Left ventricle myocardium superior (tissue), 1 donor: ENCODE measurements around the gene TDRD3. TPM values are rescaled to one million over a fixed set of nuclear protein-coding genes. Genes with fewer than 3 reads are reported as not detected.

Source experiments
- ATAC-seq: fragments of 200-7000 bp; cut with Tn5 transposase; one replicate; pipeline ENCODE4 v1.9.1; 2020; ENCODE audit warnings: mild to moderate bottlenecking, moderate library complexity
- DNase-seq: peaks from one replicate; pipeline ENCODE4 v3.0.0-alpha.2; 2020
- intact Hi-C: fragments of 100-400 bp; cut with micrococcal nuclease; formaldehyde crosslinking; loops from one replicate; pipeline ENCODE4 v1.11.0; 2022
- total RNA-seq: library from RNA; stranded (reverse); fragmentation: NEBNext Ultra II Directional; extraction: Animal tissue kit (Norgen Biotek cat#: 25700); gene quantifications from one replicate; pipeline ENCODE4 v1.2.1, GENCODE V29; 2021
- donor health status: DM: no; HTN: yes; CAD: no; lungs with severe emphysema.

TDRD3 gene
- total RNA-seq, 1 donor from 2014 or later = 43.5 TPM

DNA sequence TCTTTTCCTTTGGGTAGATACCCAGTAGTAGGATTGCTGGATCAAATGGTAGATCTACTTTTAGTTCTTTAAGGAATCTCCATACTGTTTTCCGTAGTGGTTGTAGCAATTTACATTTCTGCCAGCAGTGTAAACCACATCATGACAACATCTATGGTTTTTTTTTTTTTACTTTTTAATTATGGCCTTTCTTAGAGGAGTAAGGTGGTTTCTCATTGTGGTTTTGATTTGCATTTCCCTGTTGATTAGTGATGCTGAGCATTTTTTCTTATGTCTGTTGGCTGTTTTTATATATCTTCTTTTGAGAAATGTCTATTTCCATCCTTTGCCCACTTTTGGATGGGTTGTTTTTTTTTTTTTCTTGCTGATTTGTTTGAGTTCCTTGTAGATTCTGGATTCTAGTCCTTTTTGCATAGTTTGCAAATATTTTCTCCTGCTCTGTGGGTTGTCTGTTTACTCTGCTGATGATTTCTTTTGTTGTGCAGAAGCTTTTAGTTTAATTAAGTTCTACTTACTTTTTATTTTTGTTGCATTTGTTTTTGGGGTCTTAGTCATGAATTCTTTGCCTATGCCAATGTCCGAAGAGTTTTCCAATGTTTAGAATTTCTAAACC is 38.8 kb downstream of the TDRD3 start:
- ATAC-seq = no peak
- no peak for DNase-seq
- intact Hi-C loops = no loop called here

DNA sequence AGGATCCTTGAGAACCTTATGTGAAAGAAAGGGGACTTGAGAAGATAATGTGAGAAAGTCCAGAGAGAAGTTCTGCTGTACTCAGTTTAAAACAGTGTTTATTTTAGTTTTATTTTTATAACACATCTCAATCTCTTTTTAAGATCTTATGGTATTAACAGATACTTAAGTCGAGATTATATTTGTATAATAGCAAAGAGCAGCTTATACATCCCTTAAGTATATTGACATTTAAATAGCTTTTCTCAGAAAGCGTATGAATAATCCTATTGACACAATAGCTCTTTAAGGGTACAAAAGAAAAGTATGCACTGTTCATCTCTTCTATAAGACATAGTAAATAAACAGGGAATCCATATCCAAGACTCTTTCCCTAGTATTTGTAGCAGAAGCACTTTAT is 42.2 kb downstream of the TDRD3 start:
- intact Hi-C loops = no loop called here
- no peak for DNase-seq
- ATAC-seq = no peak

DNA sequence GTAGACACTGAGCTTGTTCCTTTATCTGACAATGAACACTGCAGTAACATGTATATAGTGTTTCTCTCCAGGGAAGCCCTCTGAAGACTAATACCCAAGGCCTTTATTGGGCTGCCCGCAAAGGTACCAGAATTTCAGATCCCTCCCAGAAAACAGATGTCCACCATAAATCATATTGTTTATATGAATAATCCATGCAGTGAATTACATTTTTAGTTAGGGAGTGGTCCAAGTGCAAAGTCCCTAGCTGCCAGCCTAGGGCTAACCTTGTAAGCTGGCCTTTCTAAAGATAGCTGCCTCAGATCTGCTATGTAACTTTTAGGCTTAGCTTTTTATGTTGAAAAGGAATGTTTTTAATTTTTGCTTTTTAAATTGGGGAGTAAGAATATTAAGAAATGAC is 44.7 kb downstream of the TDRD3 start:
- intact Hi-C loops = loop anchor here (10.0 kb wide), 1 partner anchor 277 kb away; the partner anchor contains the start of gene DIAPH3
- no peak for ATAC-seq

DNA sequence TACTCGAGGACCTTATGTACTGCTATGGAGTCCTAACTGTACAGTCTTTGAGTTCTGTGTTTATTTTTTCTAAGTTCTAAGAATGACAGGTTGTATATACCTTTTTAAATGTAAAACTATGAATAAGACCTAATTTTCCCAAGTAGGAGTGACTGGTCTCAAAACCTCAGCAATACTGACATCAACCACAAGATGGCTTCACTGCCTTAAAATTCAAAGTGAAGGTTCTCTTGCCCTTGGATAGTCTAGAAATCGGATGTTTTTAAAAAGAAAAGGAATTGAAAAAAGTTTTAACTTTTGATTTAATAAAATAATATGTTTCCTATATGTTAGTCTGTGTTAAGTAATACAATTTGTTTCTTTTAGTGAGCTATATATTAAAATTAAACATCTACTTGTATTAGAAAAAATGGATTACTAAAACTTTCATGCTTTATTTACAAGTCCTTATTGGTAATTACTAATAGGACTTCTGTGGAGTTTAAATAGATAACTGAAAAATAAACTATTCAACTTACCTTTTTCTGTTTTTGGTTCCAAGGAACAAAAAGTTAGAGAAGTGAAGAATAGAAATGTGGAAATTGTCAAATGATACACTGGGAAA is 52.0 kb downstream of the TDRD3 start:
- DNase-seq = no peak
- peak; percentile 47 for ATAC-seq
- intact Hi-C loops = loop anchor here (10.0 kb wide), 1 partner anchor 284 kb away; the partner anchor contains the start of gene DIAPH3

More for the DNA sequence above, 44.7 kb downstream of the TDRD3 start:
- no peak for DNase-seq

DNA sequence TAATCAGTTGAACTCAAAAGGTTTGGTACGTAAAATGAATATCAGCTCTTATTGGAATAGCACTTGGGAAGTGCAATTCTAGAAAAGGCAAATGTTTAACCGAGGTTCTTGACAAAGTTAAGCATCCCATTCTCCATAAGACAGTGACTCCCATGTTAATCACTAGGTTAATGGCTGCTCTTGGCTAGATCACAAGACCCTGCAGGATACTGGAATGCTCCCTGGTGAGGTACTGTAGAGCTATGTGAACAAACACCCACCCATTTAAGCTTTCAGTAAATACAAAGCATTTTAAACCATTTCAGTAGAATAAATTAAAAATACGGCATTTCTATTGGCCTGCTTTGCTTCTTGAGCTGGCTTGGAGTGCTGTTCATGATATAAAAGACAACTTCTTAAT is 56.5 kb downstream of the TDRD3 start:
- DNase-seq = no peak
- no peak for ATAC-seq
- intact Hi-C loops = no loop called here

DNA sequence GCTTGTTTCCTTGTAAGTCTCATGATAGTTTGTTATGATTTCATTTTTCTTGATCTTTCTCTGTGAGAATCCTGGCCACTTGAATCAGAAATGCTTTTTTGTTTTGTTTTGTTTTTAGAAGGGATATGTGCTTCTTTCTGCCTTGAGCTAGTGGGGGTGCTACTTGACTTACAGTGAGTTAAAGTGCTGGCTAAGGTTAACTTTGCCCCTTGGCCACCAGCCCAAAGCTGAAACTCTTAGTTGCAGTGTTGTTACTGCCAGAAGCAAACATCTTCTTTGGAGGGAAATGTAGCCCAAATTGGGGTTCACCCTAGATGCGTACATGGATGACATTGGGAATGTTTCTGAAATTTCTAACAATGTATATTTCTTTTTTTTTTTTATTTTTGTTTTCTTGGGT is 57.4 kb downstream of the TDRD3 start:
- no peak for DNase-seq
- ATAC-seq = no peak
- intact Hi-C loops = no loop called here

DNA sequence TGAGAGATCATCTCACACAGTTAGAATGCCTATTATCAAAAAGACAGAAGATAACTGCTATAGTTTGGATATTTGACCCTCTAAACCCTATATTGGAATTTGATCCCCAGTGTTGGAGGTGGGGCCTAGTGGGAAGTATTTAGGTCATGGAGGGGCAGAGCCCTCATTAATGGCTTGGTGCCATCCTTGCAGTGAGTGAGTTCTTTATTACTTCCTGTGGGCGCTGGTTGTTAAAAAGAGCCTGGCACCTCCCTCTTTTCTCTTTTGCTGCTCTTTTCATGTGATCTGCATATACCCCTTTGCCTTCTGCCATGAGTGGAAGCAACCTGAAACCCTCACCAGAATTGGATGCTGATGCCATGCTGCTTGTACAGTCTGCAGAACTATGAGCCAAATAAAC is 66.8 kb downstream of the TDRD3 start:
- no peak for ATAC-seq
- no peak for DNase-seq
- intact Hi-C loops = no loop called here

DNA sequence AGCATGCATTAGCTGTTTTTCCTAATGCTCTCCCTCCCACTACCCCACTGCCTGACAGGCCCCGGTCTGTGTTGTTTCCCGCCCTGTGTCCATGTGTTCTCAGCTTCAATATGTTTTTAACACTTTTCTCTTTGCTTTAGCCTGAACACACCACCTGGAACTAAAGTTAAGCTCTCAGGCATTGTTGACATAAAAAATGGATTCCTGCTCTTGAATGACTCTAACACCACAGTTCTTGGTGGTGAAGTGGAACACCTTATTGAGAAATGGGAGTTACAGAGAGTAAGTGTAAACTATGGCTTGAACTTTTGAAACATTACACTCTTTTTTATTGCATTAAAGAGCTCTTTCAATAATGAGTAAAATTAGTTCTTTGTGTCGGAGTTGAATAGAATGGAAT is 70.1 kb downstream of the TDRD3 start:
- ATAC-seq = no peak
- no peak for DNase-seq
- intact Hi-C loops = no loop called here

DNA sequence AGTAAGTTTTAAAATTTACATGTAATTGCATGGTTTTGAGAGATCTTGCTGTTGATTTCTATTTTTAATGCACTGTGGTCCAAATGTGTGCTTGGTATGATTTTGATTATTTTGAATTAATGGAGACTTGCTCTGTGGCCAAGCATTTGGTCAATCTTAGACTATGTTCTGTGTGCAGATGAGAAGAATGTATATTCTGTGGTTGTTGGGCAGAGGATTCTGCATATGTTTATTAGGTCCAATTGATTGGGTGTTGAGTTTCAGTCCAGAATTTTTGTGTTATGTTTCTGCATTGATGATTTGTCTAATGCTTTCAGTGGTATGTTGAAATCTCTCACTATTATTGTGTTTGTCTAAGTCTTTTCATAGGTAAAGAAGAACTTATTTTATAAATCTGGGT is 82.3 kb downstream of the TDRD3 start:
- DNase-seq (no peak), ATAC-seq (no peak)
- intact Hi-C loops = no loop called here

DNA sequence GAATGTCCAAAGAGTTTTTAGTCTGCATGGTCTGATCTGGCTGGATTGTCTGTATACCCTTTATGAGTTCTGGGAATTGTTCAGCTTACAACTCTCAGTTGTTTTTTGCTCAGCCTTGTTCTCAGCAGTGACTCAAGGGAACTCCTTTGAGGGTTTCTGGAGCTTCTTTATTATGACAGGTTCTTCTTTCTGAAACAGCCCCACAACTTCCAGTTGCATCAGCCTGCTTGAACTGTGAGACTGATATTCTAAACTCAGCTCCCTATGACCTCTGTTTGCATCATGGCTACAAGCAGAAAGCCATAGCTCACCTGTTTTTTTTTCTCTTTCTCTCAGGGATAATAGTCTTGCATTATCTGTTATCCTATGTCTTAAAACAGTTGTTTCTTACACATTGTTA is 85.0 kb downstream of the TDRD3 start:
- intact Hi-C loops = no loop called here
- ATAC-seq (no peak), DNase-seq (no peak)

DNA sequence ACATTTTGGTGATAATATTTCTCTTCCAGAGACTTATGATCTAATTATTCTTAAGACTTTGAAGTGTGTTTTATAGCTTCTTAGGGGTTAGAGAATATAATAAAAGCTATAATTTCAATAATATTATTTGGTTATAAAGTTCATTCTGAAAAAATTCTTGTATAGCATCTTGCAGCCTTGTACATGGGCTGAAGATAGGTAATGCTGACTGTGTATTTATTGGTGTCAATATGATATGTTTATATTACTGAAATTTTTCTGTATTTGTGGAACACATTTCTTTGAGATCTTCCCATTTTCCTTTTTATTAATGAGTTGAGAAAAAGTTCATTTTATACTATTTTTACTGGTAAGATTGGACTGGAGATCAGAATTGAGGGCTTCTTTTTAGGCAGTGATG is 87.8 kb downstream of the TDRD3 start:
- intact Hi-C loops = no loop called here
- ATAC-seq (no peak), DNase-seq (no peak)

DNA sequence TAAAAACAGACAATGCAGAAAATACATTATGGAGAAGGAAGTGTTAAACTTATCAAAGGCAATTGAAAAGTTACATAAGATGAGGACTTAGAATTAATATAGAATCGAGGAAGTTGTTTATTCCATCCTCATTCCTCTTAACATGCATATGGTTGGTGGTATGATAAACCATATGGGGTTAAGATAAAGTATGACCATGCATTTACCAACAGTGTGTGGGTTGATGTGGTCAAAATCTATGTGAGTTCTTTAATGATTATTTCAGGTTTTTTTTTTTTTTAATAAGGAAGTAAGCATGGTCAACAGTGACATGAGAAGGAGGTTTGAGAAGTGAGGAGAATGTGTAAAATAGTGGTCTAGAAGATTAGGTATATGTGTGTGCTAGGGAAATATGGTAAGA is 94.5 kb downstream of the TDRD3 start:
- ATAC-seq (no peak), DNase-seq (no peak)
- intact Hi-C loops = no loop called here

DNA sequence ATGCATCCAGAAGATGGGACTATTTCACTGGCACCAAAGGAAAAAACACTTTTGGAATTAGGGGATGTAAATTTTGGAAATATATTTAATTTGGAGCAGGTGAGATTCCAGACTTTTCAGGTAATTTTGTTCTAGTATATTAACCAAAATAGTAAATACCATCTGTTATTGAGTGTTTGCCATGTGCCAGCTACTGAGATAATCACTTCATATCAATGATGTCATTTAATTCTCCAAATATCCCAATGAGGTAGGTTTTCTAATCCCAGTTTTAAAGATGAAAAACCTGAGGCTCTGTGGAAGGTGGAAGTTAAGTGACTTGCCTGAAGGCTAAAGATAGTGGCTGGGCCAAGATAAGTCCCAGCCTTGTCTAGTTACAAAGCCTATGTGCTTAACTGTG is 95.2 kb downstream of the TDRD3 start:
- ATAC-seq (no peak), DNase-seq (no peak)
- intact Hi-C loops = no loop called here

DNA sequence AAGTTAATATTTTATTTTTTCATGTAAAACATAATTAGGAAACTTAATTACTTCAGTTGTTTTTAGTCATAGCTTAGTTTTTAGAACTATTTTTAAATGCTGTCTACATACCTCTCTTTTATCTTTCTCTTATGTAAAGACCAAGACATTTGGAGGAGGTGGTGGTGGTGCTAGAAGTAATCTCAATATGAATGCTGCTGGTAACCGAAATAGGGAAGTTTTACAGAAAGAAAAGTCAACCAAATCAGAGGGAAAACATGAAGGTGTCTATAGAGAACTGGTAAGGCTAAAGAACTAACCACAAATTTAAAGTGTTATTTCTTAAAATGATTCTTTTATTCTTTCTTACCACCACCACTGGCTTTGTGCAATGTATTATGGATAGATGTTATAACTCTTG is 97.3 kb downstream of the TDRD3 start:
- DNase-seq = no peak
- no peak for ATAC-seq
- intact Hi-C loops = no loop called here

DNA sequence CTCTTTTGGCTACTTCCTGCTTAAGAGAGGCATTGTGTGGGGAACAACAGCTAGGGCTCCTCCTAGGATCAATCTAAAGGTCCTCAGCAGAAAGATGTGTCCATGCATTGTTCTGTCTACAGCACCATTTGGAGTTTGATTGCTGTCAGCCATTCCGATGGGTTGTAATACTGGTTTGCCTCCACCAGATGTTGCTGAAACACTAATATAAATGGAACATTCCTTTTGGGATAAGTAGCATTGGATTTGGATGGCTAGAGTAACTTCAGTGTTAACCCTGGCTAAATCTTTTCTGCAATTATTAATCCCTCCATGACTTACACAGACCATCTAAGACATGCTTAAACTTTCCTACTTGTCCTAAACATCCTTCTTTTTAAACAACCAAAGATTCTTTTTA is 104.2 kb downstream of the TDRD3 start:
- DNase-seq = no peak
- ATAC-seq = no peak
- intact Hi-C loops = no loop called here

DNA sequence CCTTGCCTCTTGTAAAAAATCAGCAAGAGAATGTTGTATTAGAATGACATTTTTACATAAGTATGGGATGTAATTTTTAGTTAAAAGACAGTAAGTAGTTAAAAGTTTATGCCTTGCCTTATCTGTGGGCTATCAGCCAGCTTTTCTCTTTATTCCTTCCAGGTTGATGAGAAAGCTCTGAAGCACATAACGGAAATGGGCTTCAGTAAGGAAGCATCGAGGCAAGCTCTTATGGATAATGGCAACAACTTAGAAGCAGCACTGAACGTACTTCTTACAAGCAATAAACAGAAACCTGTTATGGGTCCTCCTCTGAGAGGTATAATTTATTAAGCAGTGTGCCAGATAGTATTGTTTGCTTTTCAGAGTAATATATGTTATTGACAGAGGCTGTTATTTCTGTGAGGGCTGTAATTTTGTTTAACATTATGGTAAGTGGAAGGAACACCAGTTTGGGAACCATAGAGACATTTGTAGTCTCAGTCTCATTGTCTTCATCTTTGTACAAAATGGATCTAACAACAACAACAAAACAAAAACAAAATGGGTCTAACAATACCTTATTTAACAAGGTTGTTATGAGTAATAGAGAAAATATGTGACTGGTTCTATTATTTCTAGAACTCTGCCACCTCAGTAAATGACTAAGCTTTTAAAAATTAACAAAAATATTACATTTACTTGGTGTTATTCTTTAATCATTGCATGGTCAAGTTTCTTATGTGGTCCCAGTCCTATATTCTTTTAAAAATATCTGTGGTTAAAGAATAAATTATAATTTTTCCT is 112.8 kb downstream of the TDRD3 start:
- ATAC-seq = no peak
- no peak for DNase-seq
- intact Hi-C loops = no loop called here

DNA sequence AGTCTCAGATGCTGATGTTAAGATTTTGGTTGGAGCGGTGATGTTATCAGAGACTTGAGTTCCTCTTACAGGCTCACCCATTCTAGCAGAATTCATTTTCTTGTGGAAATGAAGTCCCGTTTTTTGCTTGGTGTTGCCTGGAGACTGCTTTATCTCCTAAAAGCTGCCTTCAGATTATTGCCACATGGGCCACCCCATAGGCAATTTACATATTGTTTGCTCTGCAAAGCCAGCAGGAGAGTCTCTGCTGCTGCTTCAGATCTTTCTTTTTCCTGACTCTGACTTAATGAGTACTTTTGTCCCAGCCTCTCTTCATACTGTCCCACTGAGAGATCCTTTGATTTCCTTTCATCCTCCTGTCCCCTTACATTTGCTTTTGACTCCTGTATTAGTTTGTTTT is 114.6 kb downstream of the TDRD3 start:
- intact Hi-C loops = no loop called here
- ATAC-seq (no peak), DNase-seq (no peak)

DNA sequence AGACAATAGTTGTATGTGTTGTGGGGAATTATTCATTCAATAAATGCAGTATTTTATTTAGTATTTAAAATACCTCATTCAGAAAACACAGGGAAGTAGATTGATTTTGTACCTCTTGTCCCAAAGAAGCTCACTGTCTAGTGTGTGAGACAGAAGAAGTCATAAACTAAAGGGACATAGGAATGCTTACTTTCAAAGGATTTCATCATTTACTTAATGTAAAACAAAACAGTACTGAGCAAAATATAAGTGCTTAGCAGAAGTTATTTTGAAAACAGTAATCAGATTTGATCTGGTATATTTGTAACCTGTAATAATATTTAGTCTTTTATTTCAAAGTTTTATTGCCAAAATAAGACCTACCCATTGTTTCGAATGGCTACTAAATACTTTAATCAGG is 117.9 kb downstream of the TDRD3 start:
- no peak for ATAC-seq
- DNase-seq = no peak
- intact Hi-C loops = no loop called here

DNA sequence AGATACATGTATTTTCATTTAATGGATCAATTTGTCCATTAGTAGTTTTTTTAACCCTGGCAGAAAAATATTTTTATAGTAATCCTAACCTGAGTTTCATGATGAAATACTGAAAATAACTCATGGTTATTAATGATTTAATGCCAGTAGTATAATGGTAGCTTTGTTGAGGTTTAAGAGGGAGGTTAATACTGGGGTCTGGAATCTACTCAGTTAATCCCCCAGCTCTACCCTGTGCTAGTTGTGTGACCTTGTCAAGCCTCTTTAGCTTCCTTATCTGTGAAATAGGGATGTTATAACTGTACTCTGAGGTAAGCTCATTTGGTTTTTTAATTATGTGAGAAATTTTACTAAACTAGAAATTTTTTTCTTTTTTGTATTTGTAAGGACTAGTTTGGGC is 122.5 kb downstream of the TDRD3 start:
- ATAC-seq = no peak
- intact Hi-C loops = no loop called here
- DNase-seq = no peak

DNA sequence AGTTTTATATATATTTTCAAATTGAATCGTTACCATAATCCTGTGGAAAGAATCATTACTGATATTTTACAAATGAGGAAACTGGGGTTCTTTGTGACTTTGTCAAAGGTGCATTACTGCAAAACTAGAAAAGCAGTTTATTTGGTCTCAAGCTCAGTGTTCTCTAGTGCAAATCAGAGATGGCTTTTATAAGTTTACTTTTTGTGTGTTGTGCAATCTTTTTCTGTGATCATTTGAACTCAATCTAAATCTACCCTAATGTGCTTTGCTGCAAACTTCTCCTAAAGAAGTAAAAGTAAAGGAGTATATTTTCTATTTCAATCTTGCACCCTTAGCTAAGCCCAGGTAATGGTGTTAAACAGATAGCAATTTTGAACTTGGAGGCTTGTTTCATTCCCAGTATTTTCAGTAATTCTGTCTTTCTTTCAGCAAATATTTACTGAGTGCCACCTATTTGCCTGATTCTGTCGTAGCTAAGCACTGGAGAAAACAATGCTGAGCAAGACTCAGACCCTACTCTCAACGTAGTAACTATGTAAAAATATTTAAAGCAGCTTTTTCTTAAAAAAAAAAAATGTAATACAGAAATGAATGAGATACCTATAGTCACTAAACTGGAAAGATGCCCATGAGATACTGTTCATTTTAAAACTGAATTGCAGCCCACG is 124.0 kb downstream of the TDRD3 start:
- intact Hi-C loops = no loop called here
- ATAC-seq (no peak), DNase-seq (no peak)
